ENCODE data around the gene COL4A5.

DNA sequence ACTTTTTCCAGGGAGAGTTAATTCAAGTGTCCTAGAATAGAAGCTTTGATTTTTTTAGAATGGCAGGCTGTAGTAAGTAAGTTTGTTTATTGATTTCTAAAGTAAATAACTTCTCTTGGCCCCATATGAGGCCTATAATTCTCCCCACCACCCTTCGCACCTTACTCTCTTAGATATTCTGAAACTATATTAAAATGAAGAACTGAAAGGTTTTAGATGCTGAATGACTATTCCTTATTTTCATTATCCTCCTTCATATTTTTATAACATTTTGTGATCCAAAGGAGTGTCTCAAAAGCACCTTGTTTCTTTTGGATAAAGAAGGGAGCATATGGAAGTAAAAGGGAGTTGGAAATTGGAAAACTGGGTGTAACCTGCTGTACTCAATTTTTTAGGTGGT is 226.5 kb downstream of the COL4A5 start:
- no peak for TF ChIP-seq CTCF (IDR thresholded peaks at IDR 0.05)
- no peak for TF ChIP-seq POLR2A (IDR thresholded peaks at IDR 0.05)

Data from esophagus squamous epithelium (tissue), 4 donors.